ENCODE results near the gene EMC10. TPM values are rescaled to one million over a fixed set of nuclear protein-coding genes. Genes with fewer than 3 reads are reported as not detected.
A peak's percentile ranks its signal among the peaks of the same experiment; 100 is the strongest.

The EMC10 gene
- total and polyA plus RNA-seq, 10 of the 15 experiments (the other 5 are each of a cell fraction or from before 2014, with no cell fraction given), result 2.5 to 77.3 (median 20.3) TPM

- TF ChIP-seq BHLHE40 (IDR thresholded peaks at IDR 0.05; ENCODE audit: borderline replicate concordance in 1 of 2, low read depth in 2 of 2, low read length in 1 of 2) (no peak), MYC (IDR thresholded peaks at IDR 0.05; ENCODE audit: insufficient read depth, insufficient read length, insufficient replicate concordance, low read length, severe bottlenecking) (no peak), EGR1 (IDR thresholded peaks at IDR 0.05; ENCODE audit: borderline replicate concordance in 1 of 2, low read depth in 2 of 2, low read length in 2 of 2) (0 out of 3 replicates have a peak, but pooled peaks of 1 of the 2 experiments have one; percentile 59)
Measured at GRCh38 chr19:50475736-50476223, 527 bp upstream of the EMC10 start (continued).

- POLR2A ChIA-PET, result interaction anchor here (0.7 kb wide), 1 partner anchor 120 kb away, joined by 3 read pairs; no protein-coding TSS in a partner anchor
- intact Hi-C loops (cut with micrococcal nuclease; ENCODE audit: unreplicated experiment), result no loop called here
- Histone ChIP-seq H3K27ac (ENCODE audit: control insufficient read depth, insufficient read depth) (peak overlapping the region; percentile 60; the same call in 1 of the 2 replicates), H3K9ac (ENCODE audit: control insufficient read depth, insufficient read depth, low read length) (peak overlapping the region; percentile 69), H3K4me3 (peak overlapping the region; percentile 90), H3K4me1 (ENCODE audit: control insufficient read depth, insufficient read depth, low read length) (no peaks in the 10 kb centered on the region), H4K20me1 (ENCODE audit: control insufficient read depth, insufficient read depth) (no peaks in the 10 kb centered on the region), H2AFZ (ENCODE audit: control insufficient read depth, low read depth, low read length) (peak overlapping the region; percentile 82; the same call in 1 of the 2 replicates), H3K9me3 (replicated peaks; ENCODE audit: control insufficient read depth, insufficient read depth, low read length) (peaks cover 6% of the 10 kb centered on the region; the same call in 2 of the 3 replicates), H3K4me2 (ENCODE audit: control insufficient read depth, insufficient read depth) (peak overlapping the region; percentile 12; the same call in 1 of the 2 replicates), H3K27me3 (replicated peaks in 1 of 2; ENCODE audit: control insufficient read depth in 2 of 2, insufficient read depth in 2 of 2, low read length in 1 of 2) (no peaks in the 10 kb centered on the region), H3K36me3 (ENCODE audit: control insufficient read depth in 2 of 2, insufficient read depth in 2 of 2, low read length in 1 of 2) (peaks cover 9 to 18% of the 10 kb centered on the region in 2 experiments; a peak in 2 of 4 replicates), H3K79me2 (ENCODE audit: control insufficient read depth, insufficient read depth, low read length) (peaks cover 22% of the 10 kb centered on the region)
- no peak for FAIRE-seq
- CTCF ChIA-PET, result no interaction called here
- SMC1A ChIA-PET (ENCODE audit: uncharacterized antibody, unreplicated experiment), result no interaction called here
- BruUV-seq (replicated peaks), result TSS peak; percentile 78
- in situ Hi-C loops (cut with MboI), result no loop called here
- no peak for DNase-seq (ENCODE audit: low read depth, low spot score)
- WGBS (ENCODE audit: insufficient coverage, insufficient replicate concordance, low lambda C conversion rate, missing lambda C conversion rate), result 9% methylated on average over 20 of the region's 20 CpGs
- RAD21 ChIA-PET (ENCODE audit: unreplicated experiment), result no interaction called here
- no peak for ATAC-seq
- TF ChIP-seq HCFC1 (IDR thresholded peaks at IDR 0.05; ENCODE audit: low read length), result no peak
- TF ChIP-seq, protein P1, sequence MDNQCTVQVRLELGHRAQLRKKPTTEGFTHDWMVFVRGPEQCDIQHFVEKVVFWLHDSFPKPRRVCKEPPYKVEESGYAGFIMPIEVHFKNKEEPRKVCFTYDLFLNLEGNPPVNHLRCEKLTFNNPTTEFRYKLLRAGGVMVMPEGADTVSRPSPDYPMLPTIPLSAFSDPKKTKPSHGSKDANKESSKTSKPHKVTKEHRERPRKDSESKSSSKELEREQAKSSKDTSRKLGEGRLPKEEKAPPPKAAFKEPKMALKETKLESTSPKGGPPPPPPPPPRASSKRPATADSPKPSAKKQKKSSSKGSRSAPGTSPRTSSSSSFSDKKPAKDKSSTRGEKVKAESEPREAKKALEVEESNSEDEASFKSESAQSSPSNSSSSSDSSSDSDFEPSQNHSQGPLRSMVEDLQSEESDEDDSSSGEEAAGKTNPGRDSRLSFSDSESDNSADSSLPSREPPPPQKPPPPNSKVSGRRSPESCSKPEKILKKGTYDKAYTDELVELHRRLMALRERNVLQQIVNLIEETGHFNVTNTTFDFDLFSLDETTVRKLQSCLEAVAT (IDR thresholded peaks at IDR 0.05), result peak; percentile 81
Measured at GRCh38 chr19:50476907-50477238, 566 bp downstream of the EMC10 start.
